Keratinocyte (primary cell): ENCODE data around the gene GALNS. TPM values are rescaled to one million over a fixed set of nuclear protein-coding genes. Genes with fewer than 3 reads are reported as not detected.

Experiments
- DNase-seq: peaks from one replicate; pipeline ENCODE4 v3.0.0-alpha.2; 2011; ENCODE audit warnings: low read depth, missing footprints, low spot score
- FAIRE-seq: peaks from 2 replicates; lab custom pipeline; 2011; peaks lifted over from hg19 to GRCh38; lab: Jason Lieb, UNC
- H2AFZ ChIP-seq: 2 replicates; pipeline ENCODE4 v1.6.0; 2012; ENCODE audit warnings: low read length, control low read depth, inconsistent platforms; ENCODE audit not compliant: control insufficient read depth
- H3K27ac ChIP-seq: 2 replicates; pipeline ENCODE4 v1.5.1; 2011; ENCODE audit warnings: low read length; ENCODE audit not compliant: control insufficient read depth, insufficient read depth
- H3K27me3 ChIP-seq: 3 replicates; pipeline ENCODE4 v1.6.0; 2011; ENCODE audit warnings: low read length; ENCODE audit not compliant: control insufficient read depth, insufficient read depth; ENCODE audit errors: extremely low read depth
- H3K36me3 ChIP-seq, 2 experiments: 2 replicates in 1 of 2; 3 replicates in 1 of 2; pipeline ENCODE4 v1.5.1; 2011; ENCODE audit warnings: low read length in 2 of 2, mild to moderate bottlenecking in 1 of 2; ENCODE audit not compliant: control insufficient read depth in 2 of 2, insufficient read depth in 2 of 2; ENCODE audit errors: extremely low read depth in 1 of 2
- H3K4me1 ChIP-seq: 3 replicates; pipeline ENCODE4 v1.5.1; 2011; ENCODE audit warnings: low read length; ENCODE audit not compliant: control insufficient read depth, insufficient read depth; ENCODE audit errors: extremely low read depth
- H3K4me2 ChIP-seq: 3 replicates; pipeline ENCODE4 v1.6.0; 2011; ENCODE audit warnings: low read depth, low read length; ENCODE audit not compliant: control insufficient read depth, insufficient read depth; ENCODE audit errors: extremely low read depth
- H3K4me3 ChIP-seq, 3 experiments: fragments of 200-600 bp in 1 of 3; sonication (generic) in 1 of 3; 2 replicates in 2 of 3; 3 replicates in 1 of 3; pipeline ENCODE4 v1.5.1; 2011 to 2016; ENCODE audit warnings: low read length in 3 of 3, mild to moderate bottlenecking in 3 of 3, control low read depth in 2 of 3, inconsistent platforms in 1 of 3, low read depth in 1 of 3, mixed read lengths in 1 of 3, mixed run types in 1 of 3, moderate library complexity in 1 of 3; ENCODE audit not compliant: control insufficient read depth in 2 of 3, insufficient read depth in 2 of 3; ENCODE audit errors: extremely low read depth in 1 of 3
- H3K79me2 ChIP-seq: 2 replicates; pipeline ENCODE4 v1.6.0; 2012; ENCODE audit warnings: low read length; ENCODE audit not compliant: control insufficient read depth, insufficient read depth
- H3K9ac ChIP-seq: 3 replicates; pipeline ENCODE4 v1.6.0; 2011; ENCODE audit warnings: low read length; ENCODE audit not compliant: control insufficient read depth, insufficient read depth; ENCODE audit errors: extremely low read depth
- H3K9me1 ChIP-seq: 3 replicates; pipeline ENCODE4 v1.6.0; 2011; ENCODE audit warnings: low read length; ENCODE audit not compliant: control insufficient read depth, insufficient read depth; ENCODE audit errors: extremely low read depth
- H3K9me3 ChIP-seq: 2 replicates; pipeline ENCODE4 v1.5.1; 2012; ENCODE audit warnings: low read depth, low read length; ENCODE audit not compliant: control insufficient read depth
- H4K20me1 ChIP-seq: 3 replicates; pipeline ENCODE4 v1.6.0; 2011; ENCODE audit warnings: low read length; ENCODE audit not compliant: control insufficient read depth, insufficient read depth; ENCODE audit errors: extremely low read depth
- CTCF ChIP-seq, 3 experiments: IDR thresholded peaks in 1 of 3; conservative IDR thresholded peaks in 1 of 3; optimal IDR thresholded peaks in 1 of 3; 2 replicates in 2 of 3; 3 replicates in 1 of 3; pipeline versions ENCODE3 to v1.5.1; 2011; ENCODE audit warnings: low read length in 3 of 3, mild to moderate bottlenecking in 3 of 3, moderate library complexity in 2 of 3, control low read depth in 1 of 3, inconsistent platforms in 1 of 3; ENCODE audit not compliant: insufficient read depth in 2 of 3; ENCODE audit errors: extremely low read depth in 1 of 3
- EZH2 ChIP-seq: IDR thresholded peaks from one replicate; pipeline ENCODE4 v1.6.1; 2012; ENCODE audit warnings: inconsistent platforms, mild to moderate bottlenecking, low read length, moderate library complexity
- dilution Hi-C: fragments of 300-500 bp; cut with MboI; formaldehyde crosslinking; loops from one replicate; pipeline ENCODE4 v1.7.0; 2020; ENCODE audit warnings: low sequenced_read_pairs; ENCODE audit not compliant: extremely low pct_ligation_motif_present
- polyA plus RNA-seq, 5 experiments: library from polyadenylated mRNA; depleted of rRNA in 3 of 5; stranded (reverse) in 3 of 5; stranded (forward) in 1 of 5; unstranded in 1 of 5; fragments of >200 nt; gene quantifications; 1 replicate in 1 of 5; 2 replicates in 3 of 5; 3 replicates in 1 of 5; pipeline versions ENCODE4 v1.2.1 to v1.2.3, GENCODE V29; 2011 to 2012; ENCODE audit warnings: missing spikeins in 2 of 5, low read depth in 1 of 5, low replicate concordance in 1 of 5

GALNS gene
- polyA plus RNA-seq, 1 donor (not counting 4 experiments of a cell fraction or from before 2014, with no cell fraction given) = 8.3 TPM

- H3K27ac ChIP-seq = no peak overlapping the region
- H3K79me2 ChIP-seq = no peaks in the 10 kb centered on the region
- no peak overlapping the region for H3K4me3 ChIP-seq
- no peak overlapping the region for H2AFZ ChIP-seq
- H3K4me1 ChIP-seq = peaks cover 12% of the 10 kb centered on the region
- no peaks in the 10 kb centered on the region for H4K20me1 ChIP-seq
- FAIRE-seq (no peak), DNase-seq (no peak)
- dilution Hi-C loops = no loop called here
- no peaks in the 10 kb centered on the region for H3K9me1 ChIP-seq
- no peaks in the 10 kb centered on the region for H3K27me3 ChIP-seq
- no peak overlapping the region for H3K4me2 ChIP-seq
- H3K9ac ChIP-seq = no peak overlapping the region
- TF ChIP-seq EZH2 (no peak), CTCF (optimal IDR thresholded peaks at IDR 0.05 in 1 of 3, IDR thresholded peaks at IDR 0.05 in 1 of 3, conservative IDR thresholded peaks at IDR 0.05 in 1 of 3; ENCODE audit: extremely low read depth in 1 of 3, insufficient read depth in 2 of 3, low read length in 3 of 3) (no peak)
- no peaks in the 10 kb centered on the region for H3K9me3 ChIP-seq
- H3K36me3 ChIP-seq = peaks cover 0 to 9% of the 10 kb centered on the region in 2 experiments
Observed at GRCh38 chr16:88818575-88818874, 38.2 kb downstream of the GALNS start.

GRCh38 chr16:88817785-88818574, 38.8 kb downstream of the GALNS start:
- DNase-seq = no peak
- no peak overlapping the region for H2AFZ ChIP-seq

More at GRCh38 chr16:88817785-88818574, 38.8 kb downstream of the GALNS start:
- Histone ChIP-seq H3K9me1 (no peaks in the 10 kb centered on the region), H3K4me2 (no peak overlapping the region), H3K9me3 (no peaks in the 10 kb centered on the region), H3K27ac (no peak overlapping the region), H3K36me3 (peaks cover 0 to 9% of the 10 kb centered on the region in 2 experiments), H3K27me3 (no peaks in the 10 kb centered on the region), H3K4me1 (peaks cover 12% of the 10 kb centered on the region), H4K20me1 (no peaks in the 10 kb centered on the region), H3K9ac (no peak overlapping the region), H3K79me2 (no peaks in the 10 kb centered on the region), H3K4me3 (no peak overlapping the region)
- dilution Hi-C loops = no loop called here
- no peak for FAIRE-seq
- TF ChIP-seq CTCF (optimal IDR thresholded peaks at IDR 0.05 in 1 of 3, IDR thresholded peaks at IDR 0.05 in 1 of 3, conservative IDR thresholded peaks at IDR 0.05 in 1 of 3; ENCODE audit: extremely low read depth in 1 of 3, insufficient read depth in 2 of 3, low read length in 3 of 3) (no peak), EZH2 (no peak)
